Caco-2 (cell line): Measurements from ENCODE around the gene DOCK2. TPM values are rescaled to one million over a fixed set of nuclear protein-coding genes. Genes with fewer than 3 reads are reported as not detected.
A peak's percentile ranks its signal among the peaks of the same experiment; 100 is the strongest.

Source experiments
- BruUV-seq: library from RNA; stranded (reverse); fragments of 400-500 nt; replicated peaks from 2 replicates; lab custom pipeline; 2021; lab: Mats Ljungman, UMichigan
- CTCF ChIA-PET: fragments of 300-600 bp; sonication (Branson Sonifier 250); formaldehyde crosslinking; loops from one replicate; lab custom pipeline; 2022; ENCODE audit warnings: antibody characterized with exemption; lab: Charles Lee
- POLR2A ChIA-PET: fragments of 300-600 bp; sonication (Branson Sonifier 250); formaldehyde crosslinking; loops from one replicate; lab custom pipeline; 2022; ENCODE audit warnings: antibody characterized with exemption; lab: Charles Lee
- DNase-seq, 2 experiments: peaks; one replicate each; pipeline versions ENCODE4 v3.0.0 to v3.0.0-alpha.2; 2020 to 2022
- H3K27me3 ChIP-seq: replicated peaks from 2 replicates; pipeline ENCODE4 v1.6.0; 2011; ENCODE audit warnings: low read length; ENCODE audit not compliant: control insufficient read depth, insufficient read depth
- H3K36me3 ChIP-seq: 2 replicates; pipeline ENCODE4 v1.5.1; 2011; ENCODE audit warnings: low read length; ENCODE audit not compliant: control insufficient read depth, insufficient read depth
- H3K4me1 ChIP-seq: fragments of 250-450 bp; sonication (Bioruptor Pico); 2 replicates; pipeline ENCODE4 v1.5.1; 2020; ENCODE audit warnings: mild to moderate bottlenecking
- H3K4me3 ChIP-seq: 2 replicates; pipeline ENCODE4 v1.5.1; 2011; ENCODE audit warnings: low read depth, mild to moderate bottlenecking, control low read depth, low read length
- H3K9me3 ChIP-seq: fragments of 250-450 bp; sonication (Bioruptor Pico); 2 replicates; pipeline ENCODE4 v1.5.1; 2020; ENCODE audit warnings: mild to moderate bottlenecking, moderate library complexity
- H3K27ac Mint-ChIP-seq: one replicate; pipeline ENCODE4 v1.8.0; 2022; ENCODE audit warnings: mixed read lengths; ENCODE audit not compliant: unreplicated experiment
- H3K27me3 Mint-ChIP-seq: one replicate; pipeline ENCODE4 v1.8.0; 2022; ENCODE audit warnings: mixed read lengths; ENCODE audit not compliant: insufficient read depth, unreplicated experiment
- H3K36me3 Mint-ChIP-seq: one replicate; pipeline ENCODE4 v1.8.0; 2022; ENCODE audit warnings: mild to moderate bottlenecking, mixed read lengths; ENCODE audit not compliant: insufficient read depth, unreplicated experiment
- H3K4me1 Mint-ChIP-seq: one replicate; pipeline ENCODE4 v1.8.0; 2022; ENCODE audit warnings: low read depth, mixed read lengths; ENCODE audit not compliant: unreplicated experiment
- H3K4me3 Mint-ChIP-seq: one replicate; pipeline ENCODE4 v1.8.0; 2022; ENCODE audit warnings: mild to moderate bottlenecking, moderate library complexity, mixed read lengths; ENCODE audit not compliant: unreplicated experiment
- H3K9me3 Mint-ChIP-seq: one replicate; pipeline ENCODE4 v1.8.0; 2022; ENCODE audit warnings: mixed read lengths; ENCODE audit not compliant: unreplicated experiment
- CTCF ChIP-seq, 2 experiments: fragments of 200-600 bp in 1 of 2; IDR thresholded peaks; 1 replicate in 1 of 2; 2 replicates in 1 of 2; pipeline versions ENCODE4 v1.5.1 to v1.8.0; 2011 to 2022; ENCODE audit warnings: antibody characterized with exemption in 1 of 2, control low read depth in 1 of 2, inconsistent platforms in 1 of 2, low read depth in 1 of 2, low read length in 1 of 2, mild to moderate bottlenecking in 1 of 2, moderate library complexity in 1 of 2; ENCODE audit not compliant: insufficient read depth in 1 of 2, severe bottlenecking in 1 of 2, unreplicated experiment in 1 of 2
- intact Hi-C: fragments of 100-400 bp; cut with micrococcal nuclease; formaldehyde crosslinking; loops from one replicate; pipeline ENCODE4 v1.10.0; 2022; ENCODE audit not compliant: unreplicated experiment
- total RNA-seq: library from RNA; stranded (reverse); gene quantifications from 2 replicates; pipeline ENCODE4 v1.2.3, GENCODE V29; 2022

The DOCK2 gene
- total RNA-seq, 1 experiment from 2014 or later = 0.09 TPM

- no peaks in the 10 kb centered on the region for H3K27me3 ChIP-seq
- BruUV-seq = no TSS peak
- ChIA-PET POLR2A (no interaction called here), CTCF (no interaction called here)
- Mint-ChIP-seq H3K9me3 (peaks cover 4% of the 10 kb centered on the region), H3K4me1 (peaks cover 53% of the 10 kb centered on the region), H3K36me3 (no peaks in the 10 kb centered on the region), H3K4me3 (no peak overlapping the region), H3K27ac (no peak overlapping the region), H3K27me3 (no peaks in the 10 kb centered on the region)
- no peak for DNase-seq
- no peaks in the 10 kb centered on the region for H3K36me3 ChIP-seq
- H3K4me3 ChIP-seq = no peak overlapping the region
- H3K4me1 ChIP-seq = peaks cover 44% of the 10 kb centered on the region
- TF ChIP-seq CTCF (IDR thresholded peaks at IDR 0.05; ENCODE audit: insufficient read depth in 1 of 2, low read depth in 1 of 2, low read length in 1 of 2, severe bottlenecking in 1 of 2, unreplicated experiment in 1 of 2) = no peak
- intact Hi-C loops = no loop called here
- H3K9me3 ChIP-seq = no peaks in the 10 kb centered on the region
Observed at GRCh38 chr5:169801324-169801777, 164.3 kb downstream of the DOCK2 start.

- H3K27me3 Mint-ChIP-seq = no peaks in the 10 kb centered on the region
- Histone ChIP-seq H3K4me3 (no peak overlapping the region), H3K9me3 (no peaks in the 10 kb centered on the region), H3K27me3 (no peaks in the 10 kb centered on the region), H3K36me3 (no peaks in the 10 kb centered on the region), H3K4me1 (peaks cover 44% of the 10 kb centered on the region)
- no peak overlapping the region for H3K27ac Mint-ChIP-seq
- no peak for DNase-seq
- intact Hi-C loops = no loop called here
- no TSS peak for BruUV-seq
- ChIA-PET CTCF (interaction anchor here (0.7 kb wide), 1 partner anchor 178 kb away, joined by 3 read pairs; the partner anchor contains the start of gene INSYN2B), POLR2A (no interaction called here)
- TF ChIP-seq CTCF (IDR thresholded peaks at IDR 0.05; ENCODE audit: insufficient read depth in 1 of 2, low read depth in 1 of 2, low read length in 1 of 2, severe bottlenecking in 1 of 2, unreplicated experiment in 1 of 2) = no peak
- no peaks in the 10 kb centered on the region for H3K9me3 Mint-ChIP-seq
- no peaks in the 10 kb centered on the region for H3K36me3 Mint-ChIP-seq
- H3K4me3 Mint-ChIP-seq = no peak overlapping the region
- H3K4me1 Mint-ChIP-seq = peaks cover 49% of the 10 kb centered on the region
Observed at GRCh38 chr5:169801781-169802180, 164.7 kb downstream of the DOCK2 start.

- Mint-ChIP-seq H3K4me1 (peaks cover 43% of the 10 kb centered on the region), H3K27me3 (no peaks in the 10 kb centered on the region), H3K27ac (peak overlapping the region; percentile 43), H3K4me3 (no peak overlapping the region), H3K36me3 (no peaks in the 10 kb centered on the region), H3K9me3 (no peaks in the 10 kb centered on the region)
- intact Hi-C loops = no loop called here
- no TSS peak for BruUV-seq
- Histone ChIP-seq H3K4me3 (no peak overlapping the region), H3K4me1 (peaks cover 34% of the 10 kb centered on the region), H3K9me3 (no peaks in the 10 kb centered on the region), H3K27me3 (no peaks in the 10 kb centered on the region), H3K36me3 (no peaks in the 10 kb centered on the region)
- ChIA-PET POLR2A (no interaction called here), CTCF (no interaction called here)
- TF ChIP-seq CTCF (IDR thresholded peaks at IDR 0.05; ENCODE audit: insufficient read depth in 1 of 2, low read depth in 1 of 2, low read length in 1 of 2, severe bottlenecking in 1 of 2, unreplicated experiment in 1 of 2) = no peak
- no peak for DNase-seq
Observed at GRCh38 chr5:169803077-169803981, 166.3 kb downstream of the DOCK2 start.
